Left cardiac atrium (tissue), 4 donors: ENCODE data around the gene ADIPOR2. TPM values are rescaled to one million over a fixed set of nuclear protein-coding genes. Genes with fewer than 3 reads are reported as not detected.
A peak's percentile ranks its signal among the peaks of the same experiment; 100 is the strongest.

Experiments
- ATAC-seq, 2 donors: fragments of 200-7000 bp; cut with Tn5 transposase; one replicate each; pipeline ENCODE4 v1.9.1; 2020; ENCODE audit warnings: mild to moderate bottlenecking in 2 of 2, moderate library complexity in 2 of 2
- DNase-seq: peaks from one replicate; pipeline ENCODE4 v3.0.0-alpha.2; 2020
- intact Hi-C, 2 donors: fragments of 100-400 bp; cut with DNase I; formaldehyde crosslinking; loops; one replicate each; pipeline versions ENCODE4 v1.14.1 to v1.15.1; 2022 to 2023
- long read RNA-seq: library from polyadenylated mRNA; unstranded; transcript quantifications from one replicate; pipeline ENCODE4 v2.0.0, GENCODE V29; 2021
- total RNA-seq, 2 donors: library from RNA; stranded (reverse); fragmentation: NEBNext Ultra II Directional; extraction: Animal tissue kit (Norgen Biotek cat#: 25700); gene quantifications; one replicate each; pipeline ENCODE4 v1.2.1, GENCODE V29; 2021
- donor health status: DM: no; HTN: yes; CAD: no.
- donor health status: DM: no; HTN: yes; CAD: no; lungs with severe emphysema.
- donor health status: DM: yes; HTN: yes; CAD: no.
- donor health status: Dilated cardiomyopathy.

ADIPOR2 gene
- 10 to 100 TPM; 50.3 to 53.1 TPM for total RNA-seq
- long read RNA-seq, partial matches to known transcripts = 0 of 6 reads
- long read RNA-seq, other reads (novel, unspliced or antisense) = 6 of 6 reads

- ATAC-seq = peak; percentile 99 to 100
- intact Hi-C loops = no loop called here
- peak; percentile 96 for DNase-seq
Observed at GRCh38 chr12:1690578-1691122, at the start of gene ADIPOR2. Gene ADIPOR2 (plus strand): TSS chr12:1691070. CDS start chr12:1754344, 63,274 bp downstream.

- intact Hi-C loops = no loop called here
- ATAC-seq (no peak), DNase-seq (no peak)
Observed at GRCh38 chr12:1642513-1642912, 48.4 kb upstream of the ADIPOR2 start.

GRCh38 chr12:1643043-1643442 lies 47.8 kb upstream of the ADIPOR2 start:
- intact Hi-C loops = no loop called here
- DNase-seq (no peak), ATAC-seq (peak in 1 of 2 donors; percentile 27)

- DNase-seq (no peak), ATAC-seq (no peak)
- intact Hi-C loops = no loop called here
Observed at GRCh38 chr12:1643905-1644533, 46.9 kb upstream of the ADIPOR2 start.

GRCh38 chr12:1644534-1645438 lies 46.1 kb upstream of the ADIPOR2 start:
- intact Hi-C loops = no loop called here
- ATAC-seq = peak; percentile 75
- DNase-seq = peak; percentile 71

GRCh38 chr12:1645819-1646218 lies 45.1 kb upstream of the ADIPOR2 start:
- DNase-seq = no peak
- no peak for ATAC-seq
- intact Hi-C loops = no loop called here

GRCh38 chr12:1646569-1647284 lies 44.1 kb upstream of the ADIPOR2 start:
- intact Hi-C loops = no loop called here
- ATAC-seq = no peak
- no peak for DNase-seq

GRCh38 chr12:1647285-1647669 lies 43.6 kb upstream of the ADIPOR2 start:
- no peak for ATAC-seq
- intact Hi-C loops = no loop called here
- DNase-seq = no peak

- intact Hi-C loops = loop anchor here in 1 of 2 donors (5.0 kb wide), 2 partner anchors 142 to 287 kb away; no protein-coding TSS in a partner anchor
- ATAC-seq = peak; percentile 78 to 85
Observed at GRCh38 chr12:1650260-1650977, 40.5 kb upstream of the ADIPOR2 start.

GRCh38 chr12:1650978-1651361 lies 39.9 kb upstream of the ADIPOR2 start:
- intact Hi-C loops = loop anchor here in 1 of 2 donors (5.0 kb wide), 2 partner anchors 141 to 286 kb away; no protein-coding TSS in a partner anchor
- ATAC-seq = peak in 1 of 2 donors; percentile 42
- DNase-seq = no peak

More at GRCh38 chr12:1650260-1650977, 40.5 kb upstream of the ADIPOR2 start:
- no peak for DNase-seq

GRCh38 chr12:1651946-1652345 lies 38.9 kb upstream of the ADIPOR2 start:
- DNase-seq = no peak
- intact Hi-C loops = loop anchor here (2.0 to 5.0 kb wide), 3 partner anchors 140 to 289 kb away; no protein-coding TSS in a partner anchor
- no peak for ATAC-seq

- DNase-seq (no peak), ATAC-seq (no peak)
- intact Hi-C loops = no loop called here
Observed at GRCh38 chr12:1655225-1655788, 35.6 kb upstream of the ADIPOR2 start.

GRCh38 chr12:1656902-1657301 lies 34.0 kb upstream of the ADIPOR2 start:
- ATAC-seq = no peak
- intact Hi-C loops = no loop called here
- no peak for DNase-seq

GRCh38 chr12:1657688-1658087 lies 33.2 kb upstream of the ADIPOR2 start:
- DNase-seq = no peak
- no peak for ATAC-seq
- intact Hi-C loops = no loop called here

- intact Hi-C loops = no loop called here
- DNase-seq = peak; percentile 56
- ATAC-seq = peak; percentile 3 to 9
Observed at GRCh38 chr12:1660304-1661187, 30.3 kb upstream of the ADIPOR2 start.

GRCh38 chr12:1661553-1662335 lies 29.1 kb upstream of the ADIPOR2 start:
- ATAC-seq (peak; percentile 91 to 92), DNase-seq (peak; percentile 94)
- intact Hi-C loops = no loop called here
